22Rv1 (cell line): ENCODE measurements around the gene GPR132.

Experiments
- ZFX ChIP-seq: fragments of 450-650 bp; IDR thresholded peaks from 2 replicates; pipeline ENCODE4 v1.6.1; 2017; ENCODE audit warnings: antibody characterized with exemption, borderline replicate concordance
- TF ChIP-seq, protein P1 (sequence below): fragments of 450-650 bp; IDR thresholded peaks from 2 replicates; pipeline ENCODE4 v1.5.1; 2017; ENCODE audit warnings: mild to moderate bottlenecking

DNA sequence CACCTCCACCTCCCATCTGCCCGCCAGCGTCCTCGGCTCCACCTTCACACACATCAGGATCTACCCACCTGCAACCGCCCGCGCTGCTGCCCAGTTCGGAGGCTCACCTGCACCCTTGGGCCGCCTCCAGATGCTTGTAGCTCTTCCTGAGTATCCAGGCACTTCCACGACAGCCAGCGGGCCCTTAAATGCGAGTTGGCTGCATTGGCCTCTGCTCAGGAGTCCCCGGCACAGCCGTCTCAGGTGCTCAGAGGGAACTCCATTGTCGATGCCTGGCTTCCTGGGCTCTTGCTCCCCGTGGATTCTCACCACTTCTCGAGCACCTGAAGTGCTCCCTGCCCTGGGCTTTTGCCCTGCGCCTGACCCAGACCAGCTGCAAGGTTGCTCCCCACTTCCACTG lies 22.4 kb downstream of the GPR132 start:
- TF ChIP-seq, protein P1, sequence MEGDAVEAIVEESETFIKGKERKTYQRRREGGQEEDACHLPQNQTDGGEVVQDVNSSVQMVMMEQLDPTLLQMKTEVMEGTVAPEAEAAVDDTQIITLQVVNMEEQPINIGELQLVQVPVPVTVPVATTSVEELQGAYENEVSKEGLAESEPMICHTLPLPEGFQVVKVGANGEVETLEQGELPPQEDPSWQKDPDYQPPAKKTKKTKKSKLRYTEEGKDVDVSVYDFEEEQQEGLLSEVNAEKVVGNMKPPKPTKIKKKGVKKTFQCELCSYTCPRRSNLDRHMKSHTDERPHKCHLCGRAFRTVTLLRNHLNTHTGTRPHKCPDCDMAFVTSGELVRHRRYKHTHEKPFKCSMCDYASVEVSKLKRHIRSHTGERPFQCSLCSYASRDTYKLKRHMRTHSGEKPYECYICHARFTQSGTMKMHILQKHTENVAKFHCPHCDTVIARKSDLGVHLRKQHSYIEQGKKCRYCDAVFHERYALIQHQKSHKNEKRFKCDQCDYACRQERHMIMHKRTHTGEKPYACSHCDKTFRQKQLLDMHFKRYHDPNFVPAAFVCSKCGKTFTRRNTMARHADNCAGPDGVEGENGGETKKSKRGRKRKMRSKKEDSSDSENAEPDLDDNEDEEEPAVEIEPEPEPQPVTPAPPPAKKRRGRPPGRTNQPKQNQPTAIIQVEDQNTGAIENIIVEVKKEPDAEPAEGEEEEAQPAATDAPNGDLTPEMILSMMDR: no peak
- TF ChIP-seq ZFX: no peak
